Calu3 (cell line): ENCODE results near the gene GPR146. TPM values are rescaled to one million over a fixed set of nuclear protein-coding genes. Genes with fewer than 3 reads are reported as not detected.

Experiments
- BruUV-seq: library from RNA; stranded (reverse); fragments of 400-500 nt; replicated peaks from 2 replicates; lab custom pipeline; 2021; lab: Mats Ljungman, UMichigan
- CTCF ChIA-PET: fragments of 300-600 bp; sonication (Branson Sonifier 250); formaldehyde crosslinking; loops from one replicate; lab custom pipeline; 2022; ENCODE audit warnings: antibody characterized with exemption; lab: Charles Lee
- DNase-seq: peaks from one replicate; pipeline ENCODE4 v3.0.0; 2022
- H3K27ac Mint-ChIP-seq: one replicate; pipeline ENCODE4 v1.8.0; 2022; ENCODE audit warnings: mixed read lengths; ENCODE audit not compliant: unreplicated experiment
- H3K27me3 Mint-ChIP-seq: one replicate; pipeline ENCODE4 v1.8.0; 2022; ENCODE audit warnings: mixed read lengths; ENCODE audit not compliant: unreplicated experiment
- H3K36me3 Mint-ChIP-seq: one replicate; pipeline ENCODE4 v1.8.0; 2022; ENCODE audit warnings: mild to moderate bottlenecking, moderate library complexity, mixed read lengths; ENCODE audit not compliant: insufficient read depth, unreplicated experiment
- H3K4me1 Mint-ChIP-seq: one replicate; pipeline ENCODE4 v1.8.0; 2022; ENCODE audit warnings: mild to moderate bottlenecking, low read depth, mixed read lengths; ENCODE audit not compliant: unreplicated experiment
- H3K4me3 Mint-ChIP-seq: one replicate; pipeline ENCODE4 v1.8.0; 2022; ENCODE audit warnings: mild to moderate bottlenecking, low read depth, moderate library complexity, mixed read lengths; ENCODE audit not compliant: unreplicated experiment
- H3K9me3 Mint-ChIP-seq: one replicate; pipeline ENCODE4 v1.8.0; 2022; ENCODE audit warnings: low read depth, mixed read lengths; ENCODE audit not compliant: unreplicated experiment
- CTCF ChIP-seq: fragments of 200-600 bp; IDR thresholded peaks from one replicate; pipeline ENCODE4 v1.8.0; 2022; ENCODE audit warnings: antibody characterized with exemption; ENCODE audit not compliant: unreplicated experiment
- intact Hi-C: fragments of 100-400 bp; cut with micrococcal nuclease; formaldehyde crosslinking; loops from one replicate; pipeline ENCODE4 v1.10.0; 2022; ENCODE audit not compliant: unreplicated experiment
- total RNA-seq: library from RNA; stranded (reverse); gene quantifications from 2 replicates; pipeline ENCODE4 v1.2.3, GENCODE V29; 2022

GPR146 gene
- total RNA-seq, 1 experiment from 2014 or later: 0.66 TPM

GRCh38 chr7:1022801-1023465, 21.4 kb upstream of the GPR146 start:
- Mint-ChIP-seq H3K9me3 (no peaks in the 10 kb centered on the region), H3K27ac (peak overlapping the region; percentile 3), H3K4me3 (no peak overlapping the region), H3K27me3 (no peaks in the 10 kb centered on the region), H3K4me1 (peaks cover 15% of the 10 kb centered on the region), H3K36me3 (peaks cover 77% of the 10 kb centered on the region)
- TF ChIP-seq CTCF: no peak
- BruUV-seq: no TSS peak
- intact Hi-C loops: no loop called here
- DNase-seq: no peak
- CTCF ChIA-PET: no interaction called here

GRCh38 chr7:1024331-1024841, 20.0 kb upstream of the GPR146 start:
- CTCF ChIA-PET: interaction anchor here (0.6 to 0.7 kb wide), 2 partner anchors 79 to 173 kb away, joined by 3 read pairs; no protein-coding TSS in a partner anchor
- no peak for DNase-seq
- Mint-ChIP-seq H3K27me3 (no peaks in the 10 kb centered on the region), H3K27ac (no peak overlapping the region), H3K4me3 (no peak overlapping the region), H3K4me1 (peaks cover 15% of the 10 kb centered on the region), H3K36me3 (peaks cover 77% of the 10 kb centered on the region), H3K9me3 (no peaks in the 10 kb centered on the region)
- TF ChIP-seq CTCF: no peak
- intact Hi-C loops: no loop called here
- no TSS peak for BruUV-seq

- Mint-ChIP-seq H3K36me3 (peaks cover 82% of the 10 kb centered on the region), H3K27ac (no peak overlapping the region), H3K27me3 (no peaks in the 10 kb centered on the region), H3K4me3 (no peak overlapping the region), H3K9me3 (no peaks in the 10 kb centered on the region), H3K4me1 (peaks cover 15% of the 10 kb centered on the region)
- TF ChIP-seq CTCF: no peak
- intact Hi-C loops: no loop called here
- CTCF ChIA-PET: interaction anchor here (0.6 to 2.4 kb wide), 2 partner anchors 19 to 79 kb away, joined by 3 to 7 read pairs; partner anchors contain the start of gene GPR146
- DNase-seq: no peak
- BruUV-seq: no TSS peak
Observed at GRCh38 chr7:1024876-1025742, 19.2 kb upstream of the GPR146 start.

GRCh38 chr7:1025743-1026581, 18.4 kb upstream of the GPR146 start:
- H3K4me1 Mint-ChIP-seq: peaks cover 15% of the 10 kb centered on the region
- intact Hi-C loops: no loop called here
- no peaks in the 10 kb centered on the region for H3K9me3 Mint-ChIP-seq
- CTCF ChIA-PET: interaction anchor here (2.4 kb wide), 1 partner anchor 18 kb away, joined by 7 read pairs; the partner anchor contains the start of gene GPR146
- H3K27me3 Mint-ChIP-seq: no peaks in the 10 kb centered on the region
- BruUV-seq: TSS peak; percentile 77
- TF ChIP-seq CTCF: no peak
- DNase-seq: no peak
- no peak overlapping the region for H3K4me3 Mint-ChIP-seq
- H3K36me3 Mint-ChIP-seq: peaks cover 86% of the 10 kb centered on the region
- H3K27ac Mint-ChIP-seq: no peak overlapping the region
